ENCODE measurements around the gene STX8.

STX8 gene

GRCh38 chr17:9406046-9406606 is 169.5 kb downstream of the STX8 start:
- no peak for DNase-seq (ENCODE audit: low spot score)
- in situ Hi-C loops (cut with MboI; ENCODE audit: low sequenced_read_pairs, unreplicated experiment): loop anchor here (10.0 kb wide), 1 partner anchor 109 kb away; no protein-coding TSS in a partner anchor
- no peak for TF ChIP-seq CTCF (IDR thresholded peaks at IDR 0.05; ENCODE audit: borderline replicate concordance, control extremely low read depth, extremely low read depth, insufficient read depth, missing control alignments)

- no peak for DNase-seq (ENCODE audit: low spot score)
- in situ Hi-C loops (cut with MboI; ENCODE audit: low sequenced_read_pairs, unreplicated experiment): loop anchor here (10.0 kb wide), 1 partner anchor 112 kb away; no protein-coding TSS in a partner anchor
- no peak for TF ChIP-seq CTCF (IDR thresholded peaks at IDR 0.05; ENCODE audit: borderline replicate concordance, control extremely low read depth, extremely low read depth, insufficient read depth, missing control alignments)
These were observed 172.4 kb downstream of the STX8 start for GRCh38 chr17:9403257-9403656.

DNA sequence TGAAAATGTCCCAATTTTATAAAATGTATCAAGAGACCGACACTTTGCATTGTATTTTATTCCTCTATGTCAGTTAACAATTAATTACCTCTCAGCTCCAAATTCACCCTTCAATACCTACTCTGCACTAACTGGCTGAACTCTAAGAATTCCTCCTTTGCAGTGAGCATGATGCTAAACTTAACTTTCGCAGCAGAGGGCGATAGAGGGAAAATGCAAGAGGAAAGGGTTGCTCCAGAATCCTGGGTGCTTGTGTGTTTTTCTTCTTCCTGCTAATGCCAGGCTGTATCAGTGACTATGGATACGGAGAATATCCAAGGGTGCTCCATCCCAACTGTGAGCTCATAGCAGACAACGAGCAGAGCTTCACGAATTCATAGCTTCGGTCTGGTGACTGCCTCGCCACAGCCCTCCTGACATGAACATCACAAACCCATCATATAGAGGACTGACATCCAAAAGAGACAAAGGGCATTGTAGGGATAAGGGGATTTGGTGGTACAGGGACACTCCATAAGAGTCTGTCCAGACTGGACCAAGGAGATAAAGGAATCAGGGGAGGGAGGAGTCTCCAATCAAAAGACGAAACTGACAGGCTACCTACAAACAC is 172.9 kb downstream of the STX8 start:
- DNase-seq (ENCODE audit: low spot score): peak; percentile 47
- in situ Hi-C loops (cut with MboI; ENCODE audit: low sequenced_read_pairs, unreplicated experiment): loop anchor here (10.0 kb wide), 1 partner anchor 112 kb away; no protein-coding TSS in a partner anchor
- peak; percentile 53 for TF ChIP-seq CTCF (IDR thresholded peaks at IDR 0.05; ENCODE audit: borderline replicate concordance, control extremely low read depth, extremely low read depth, insufficient read depth, missing control alignments)

GRCh38 chr17:9401434-9401833 is 174.2 kb downstream of the STX8 start:
- in situ Hi-C loops (cut with MboI; ENCODE audit: low sequenced_read_pairs, unreplicated experiment): loop anchor here (10.0 kb wide), 1 partner anchor 113 kb away; no protein-coding TSS in a partner anchor
- no peak for DNase-seq (ENCODE audit: low spot score)

GRCh38 chr17:9389111-9389527 is 186.5 kb downstream of the STX8 start:
- TF ChIP-seq CTCF (IDR thresholded peaks at IDR 0.05; ENCODE audit: borderline replicate concordance, control extremely low read depth, extremely low read depth, insufficient read depth, missing control alignments): no peak
- in situ Hi-C loops (cut with MboI; ENCODE audit: low sequenced_read_pairs, unreplicated experiment): no loop called here
- peak; percentile 75 for DNase-seq (ENCODE audit: low spot score)

More at GRCh38 chr17:9401434-9401833, 174.2 kb downstream of the STX8 start:
- no peak for TF ChIP-seq CTCF (IDR thresholded peaks at IDR 0.05; ENCODE audit: borderline replicate concordance, control extremely low read depth, extremely low read depth, insufficient read depth, missing control alignments)

GRCh38 chr17:9386401-9386800 is 189.2 kb downstream of the STX8 start:
- in situ Hi-C loops (cut with MboI; ENCODE audit: low sequenced_read_pairs, unreplicated experiment): no loop called here
- no peak for DNase-seq (ENCODE audit: low spot score)
- no peak for TF ChIP-seq CTCF (IDR thresholded peaks at IDR 0.05; ENCODE audit: borderline replicate concordance, control extremely low read depth, extremely low read depth, insufficient read depth, missing control alignments)
